Measurements from ENCODE around the gene POLK.
"Not testable (repeated sequence)": the region's sequence is repeated elsewhere in the genome, so short reads cannot be mapped to it uniquely, and the experiment has no call there.

Gene POLK

GRCh38 chr5:75568202-75568601 lies 56.5 kb downstream of the POLK start:
- in situ Hi-C loops (cut with MboI; ENCODE audit: low pct_unique_long_range_greater_than_20kb, low sequenced_read_pairs, unreplicated experiment), result no loop called here
- TF ChIP-seq CTCF (IDR thresholded peaks at IDR 0.05; ENCODE audit: extremely low read depth, insufficient read depth, missing control alignments), result no peak
- no peak for DNase-seq (ENCODE audit: low spot score)

- TF ChIP-seq CTCF (IDR thresholded peaks at IDR 0.05; ENCODE audit: extremely low read depth, insufficient read depth, missing control alignments), result no peak
- in situ Hi-C loops (cut with MboI; ENCODE audit: low pct_unique_long_range_greater_than_20kb, low sequenced_read_pairs, unreplicated experiment), result loop anchor here (5.0 kb wide), 1 partner anchor 59 kb away; the partner anchor contains the start of genes CERT1 and POLK
- DNase-seq (ENCODE audit: low spot score), result no peak
These were observed 59.9 kb downstream of the POLK start for GRCh38 chr5:75571547-75571946.

- in situ Hi-C loops (cut with MboI; ENCODE audit: low pct_unique_long_range_greater_than_20kb, low sequenced_read_pairs, unreplicated experiment), result loop anchor here (5.0 kb wide), 1 partner anchor 62 kb away; the partner anchor contains the start of genes CERT1 and POLK
- no peak for TF ChIP-seq CTCF (IDR thresholded peaks at IDR 0.05; ENCODE audit: extremely low read depth, insufficient read depth, missing control alignments)
- DNase-seq (ENCODE audit: low spot score), result no peak
These were observed 63.1 kb downstream of the POLK start for GRCh38 chr5:75574791-75575190.

- in situ Hi-C loops (cut with MboI; ENCODE audit: low pct_unique_long_range_greater_than_20kb, low sequenced_read_pairs, unreplicated experiment), result not testable (repeated sequence)
These were observed 66.6 kb downstream of the POLK start for GRCh38 chr5:75578280-75578679.

GRCh38 chr5:75584641-75585040 lies 73.0 kb downstream of the POLK start:
- in situ Hi-C loops (cut with MboI; ENCODE audit: low pct_unique_long_range_greater_than_20kb, low sequenced_read_pairs, unreplicated experiment), result no loop called here
- no peak for TF ChIP-seq CTCF (IDR thresholded peaks at IDR 0.05; ENCODE audit: extremely low read depth, insufficient read depth, missing control alignments)
- DNase-seq (ENCODE audit: low spot score), result no peak

More at GRCh38 chr5:75578280-75578679, 66.6 kb downstream of the POLK start:
- not testable (repeated sequence) for DNase-seq (ENCODE audit: low spot score)

- no peak for TF ChIP-seq CTCF (IDR thresholded peaks at IDR 0.05; ENCODE audit: extremely low read depth, insufficient read depth, missing control alignments)
- no peak for DNase-seq (ENCODE audit: low spot score)
- in situ Hi-C loops (cut with MboI; ENCODE audit: low pct_unique_long_range_greater_than_20kb, low sequenced_read_pairs, unreplicated experiment), result no loop called here
These were observed 77.0 kb downstream of the POLK start for GRCh38 chr5:75588666-75589065.

GRCh38 chr5:75600535-75600934 lies 88.8 kb downstream of the POLK start:
- no peak for DNase-seq (ENCODE audit: low spot score)
- in situ Hi-C loops (cut with MboI; ENCODE audit: low pct_unique_long_range_greater_than_20kb, low sequenced_read_pairs, unreplicated experiment), result no loop called here

More at GRCh38 chr5:75600535-75600934, 88.8 kb downstream of the POLK start:
- TF ChIP-seq CTCF (IDR thresholded peaks at IDR 0.05; ENCODE audit: extremely low read depth, insufficient read depth, missing control alignments), result no peak

Measured in GM13977 (cell line).